NCI-H460 (cell line): ENCODE measurements around the gene CYBA. TPM values are rescaled to one million over a fixed set of nuclear protein-coding genes. Genes with fewer than 3 reads are reported as not detected.
"Not testable (repeated sequence)": the region's sequence is repeated elsewhere in the genome, so short reads cannot be mapped to it uniquely, and the experiment has no call there.

Experiments used
- DNase-seq: peaks from one replicate; pipeline ENCODE4 v3.0.0-alpha.2; 2016; ENCODE audit warnings: low read depth; ENCODE audit errors: extremely low read depth
- total RNA-seq: library from RNA; depleted of rRNA; stranded (reverse); fragments of >200 nt; shearing (Covaris generic); gene quantifications from 2 replicates; pipeline ENCODE4 v1.2.3, GENCODE V29; 2014

The CYBA gene
- total RNA-seq, 1 experiment from 2014 or later: 143 TPM

GRCh38 chr16:88614818-88615580 lies 35.9 kb downstream of the CYBA start:
- DNase-seq: no peak

GRCh38 chr16:88613911-88614817 lies 36.7 kb downstream of the CYBA start:
- no peak for DNase-seq

- no peak for DNase-seq
Observed at GRCh38 chr16:88613293-88613692, 37.6 kb downstream of the CYBA start.

GRCh38 chr16:88610909-88611812 lies 39.7 kb downstream of the CYBA start:
- no peak for DNase-seq

- no peak for DNase-seq
Observed at GRCh38 chr16:88610080-88610479, 40.8 kb downstream of the CYBA start.

- not testable (repeated sequence) for DNase-seq
Observed at GRCh38 chr16:88609426-88609825, 41.4 kb downstream of the CYBA start.

- no peak for DNase-seq
Observed at GRCh38 chr16:88608076-88608475, 42.8 kb downstream of the CYBA start.

- DNase-seq: no peak
Observed at GRCh38 chr16:88606148-88606757, 44.6 kb downstream of the CYBA start.

GRCh38 chr16:88605186-88606147 lies 45.4 kb downstream of the CYBA start:
- DNase-seq: no peak

- DNase-seq: no peak
Observed at GRCh38 chr16:88602091-88602490, 48.8 kb downstream of the CYBA start.

GRCh38 chr16:88601313-88602036 lies 49.4 kb downstream of the CYBA start:
- no peak for DNase-seq

- no peak for DNase-seq
Observed at GRCh38 chr16:88600539-88600896, 50.3 kb downstream of the CYBA start.

GRCh38 chr16:88599825-88600538 lies 50.9 kb downstream of the CYBA start:
- DNase-seq: no peak

GRCh38 chr16:88599092-88599733 lies 51.6 kb downstream of the CYBA start:
- DNase-seq: no peak

GRCh38 chr16:88597856-88598491 lies 52.9 kb downstream of the CYBA start:
- DNase-seq: no peak

GRCh38 chr16:88596483-88596882 lies 54.4 kb downstream of the CYBA start:
- no peak for DNase-seq

GRCh38 chr16:88595921-88596320 lies 54.9 kb downstream of the CYBA start:
- no peak for DNase-seq
